ENCODE data around the gene FKBP7.
"Not testable (repeated sequence)": the region's sequence is repeated elsewhere in the genome, so short reads cannot be mapped to it uniquely, and the experiment has no call there.

The FKBP7 gene

GRCh38 chr2:178448968-178449661 lies 29.3 kb downstream of the FKBP7 start:
- no peak for DNase-seq

GRCh38 chr2:178441426-178441825 lies 37.0 kb downstream of the FKBP7 start:
- DNase-seq: no peak

GRCh38 chr2:178436662-178437061 lies 41.7 kb downstream of the FKBP7 start:
- no peak for DNase-seq

GRCh38 chr2:178429336-178429735 lies 49.1 kb downstream of the FKBP7 start:
- no peak for DNase-seq

- no peak for DNase-seq
Observed at GRCh38 chr2:178428396-178428806, 50.0 kb downstream of the FKBP7 start.

- DNase-seq: no peak
Observed at GRCh38 chr2:178427458-178427857, 50.9 kb downstream of the FKBP7 start.

DNA sequence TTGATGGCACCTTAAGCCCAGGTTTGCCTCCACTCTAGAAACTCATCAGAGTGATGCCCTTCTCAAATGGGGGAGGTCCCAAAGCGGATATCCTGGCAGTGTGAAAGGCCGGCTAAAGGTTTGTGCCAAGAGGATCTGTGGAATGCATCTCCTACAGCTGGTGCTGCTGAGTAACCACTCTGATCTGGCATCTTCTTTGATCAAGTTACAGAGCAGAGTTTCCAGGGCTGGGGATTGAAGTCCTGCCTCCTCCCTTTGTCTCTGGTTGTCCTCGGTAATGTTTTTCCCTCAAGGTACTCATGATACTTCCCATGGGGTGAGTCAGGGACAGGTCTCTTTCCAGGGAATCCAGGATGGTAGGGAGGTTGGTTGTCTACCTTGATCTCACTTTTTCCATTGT lies 52.0 kb downstream of the FKBP7 start:
- no peak for DNase-seq

DNA sequence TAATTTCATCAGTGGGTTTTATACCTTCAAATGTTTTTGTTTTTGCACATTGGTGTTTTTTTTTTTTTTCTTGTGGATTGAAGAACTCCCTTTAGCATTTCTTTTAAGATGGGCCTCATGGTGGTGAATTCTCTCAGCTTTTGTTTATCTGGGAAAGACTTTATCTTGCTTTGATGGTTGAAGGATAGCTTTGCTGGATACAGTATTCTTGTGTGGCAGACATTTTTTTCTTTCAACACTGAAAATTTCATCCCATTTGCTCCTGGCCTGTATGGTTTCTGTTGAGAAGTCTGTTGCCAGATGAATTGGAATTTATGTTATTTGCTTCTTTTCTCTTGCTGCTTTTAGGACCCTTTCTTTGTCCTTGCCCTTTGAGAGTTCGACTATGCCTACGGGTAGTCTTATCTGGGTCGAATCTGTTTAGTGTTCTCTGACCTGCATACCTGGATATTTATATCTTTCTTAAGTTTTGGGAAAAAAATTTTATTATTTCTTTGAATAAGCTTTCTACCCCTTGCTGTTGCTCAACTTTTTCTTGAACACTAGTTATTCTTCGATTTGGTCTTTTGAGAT lies 53.1 kb downstream of the FKBP7 start:
- no peak for DNase-seq

DNA sequence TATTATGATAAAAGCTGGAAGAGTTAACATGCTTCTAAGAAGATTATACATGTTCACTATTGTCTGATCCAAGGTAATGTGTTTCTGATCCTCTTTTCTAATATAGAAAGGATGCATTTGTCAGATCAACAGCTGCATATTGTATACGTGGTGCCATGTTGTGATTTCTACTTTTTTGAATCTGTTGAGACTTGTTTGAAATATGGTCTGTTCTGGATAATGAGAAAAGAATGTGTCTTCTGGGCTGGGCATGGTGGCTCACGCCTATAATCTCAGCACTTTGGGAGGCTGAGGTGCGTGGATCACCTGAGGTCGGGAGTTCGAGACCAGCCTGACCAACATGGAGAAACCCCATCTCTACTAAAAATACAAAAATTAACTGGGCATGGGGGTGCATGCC lies 54.7 kb downstream of the FKBP7 start:
- not testable (repeated sequence) for DNase-seq

DNA sequence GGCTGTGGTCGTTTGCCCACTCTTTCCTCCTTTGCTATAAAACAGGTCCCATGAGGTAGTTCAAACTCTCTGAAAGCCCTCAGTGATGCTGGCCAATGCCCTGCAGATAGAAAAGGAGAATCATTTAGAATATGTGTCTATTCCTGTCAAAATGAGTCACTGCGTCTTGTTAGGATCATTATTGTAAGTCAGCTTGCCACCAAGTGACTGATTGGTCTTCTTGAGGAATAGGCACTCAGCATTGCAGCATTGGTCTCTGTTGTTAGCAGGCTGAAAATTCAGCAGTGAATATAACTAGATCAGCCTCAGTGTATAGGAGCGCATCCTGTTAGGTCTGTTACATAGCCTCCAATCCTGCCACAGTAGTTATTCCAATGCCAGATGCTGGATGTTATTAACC lies 56.3 kb downstream of the FKBP7 start:
- DNase-seq: no peak

DNA sequence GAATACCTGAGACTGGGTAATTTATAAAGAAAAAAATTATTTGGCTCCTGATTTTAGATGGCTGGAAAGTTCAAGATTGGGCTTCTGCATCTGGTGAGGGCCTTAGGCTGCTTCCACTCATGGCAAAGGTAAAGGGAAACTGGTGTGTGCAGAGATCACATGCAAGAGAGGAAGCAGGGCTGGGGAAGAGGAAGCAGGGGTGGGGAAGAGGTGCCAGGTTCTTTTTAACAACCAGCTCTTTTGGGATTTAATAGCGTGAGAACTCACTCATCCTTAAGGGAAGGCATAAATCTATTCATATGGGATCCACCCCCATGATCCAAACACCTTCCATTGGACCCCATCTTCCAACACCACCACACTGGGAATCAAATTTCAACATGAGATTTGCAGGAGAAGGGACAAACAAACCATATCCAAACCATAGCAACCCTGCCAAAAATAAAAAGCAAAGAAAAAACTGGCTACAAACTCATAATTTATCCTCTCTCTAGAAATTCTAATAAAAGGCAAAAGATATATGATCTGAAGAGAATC lies 57.9 kb downstream of the FKBP7 start:
- DNase-seq: peak; percentile 14

GRCh38 chr2:178419123-178419522 lies 59.3 kb downstream of the FKBP7 start:
- DNase-seq: peak; percentile 31

DNA sequence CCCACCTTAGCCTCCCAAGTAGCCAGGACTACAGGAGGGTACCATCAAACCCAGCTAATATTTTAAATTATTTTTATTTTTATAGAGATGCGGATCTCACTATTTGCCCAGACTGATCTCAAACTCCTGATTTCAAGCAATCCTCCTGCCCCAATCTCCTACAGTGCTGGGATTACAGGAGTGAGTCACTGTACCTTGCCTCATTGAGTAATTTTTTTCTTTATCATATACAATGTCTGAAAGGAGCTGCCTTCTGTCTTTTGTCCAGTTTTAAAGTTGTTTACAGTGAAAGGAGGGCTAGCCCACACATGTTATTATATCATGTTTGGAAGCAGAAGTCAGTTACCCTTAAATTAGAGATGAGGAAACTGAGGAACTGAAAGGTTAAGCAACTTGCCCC lies 60.0 kb downstream of the FKBP7 start:
- peak; percentile 6 for DNase-seq

DNA sequence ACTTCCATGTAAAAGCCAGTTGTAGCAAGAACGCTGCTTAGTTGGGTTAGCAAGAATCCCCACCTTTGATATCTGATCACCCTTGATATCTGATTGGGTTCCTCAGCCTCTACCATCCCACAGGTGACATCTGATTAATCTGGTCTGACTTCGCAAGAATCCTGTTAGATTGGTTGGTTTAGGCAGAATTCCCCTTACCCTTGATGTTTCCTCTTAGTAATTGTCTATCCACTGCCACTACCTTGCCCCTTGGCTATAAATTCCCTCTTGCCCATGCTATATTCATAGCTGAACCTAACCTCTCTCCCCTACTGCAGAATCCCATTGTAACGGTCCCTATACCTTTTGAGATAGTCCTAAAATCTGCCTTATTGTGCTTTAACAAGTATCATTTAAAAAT lies 60.5 kb downstream of the FKBP7 start:
- DNase-seq: no peak

- no peak for DNase-seq
Observed at GRCh38 chr2:178415979-178416378, 62.4 kb downstream of the FKBP7 start.

DNA sequence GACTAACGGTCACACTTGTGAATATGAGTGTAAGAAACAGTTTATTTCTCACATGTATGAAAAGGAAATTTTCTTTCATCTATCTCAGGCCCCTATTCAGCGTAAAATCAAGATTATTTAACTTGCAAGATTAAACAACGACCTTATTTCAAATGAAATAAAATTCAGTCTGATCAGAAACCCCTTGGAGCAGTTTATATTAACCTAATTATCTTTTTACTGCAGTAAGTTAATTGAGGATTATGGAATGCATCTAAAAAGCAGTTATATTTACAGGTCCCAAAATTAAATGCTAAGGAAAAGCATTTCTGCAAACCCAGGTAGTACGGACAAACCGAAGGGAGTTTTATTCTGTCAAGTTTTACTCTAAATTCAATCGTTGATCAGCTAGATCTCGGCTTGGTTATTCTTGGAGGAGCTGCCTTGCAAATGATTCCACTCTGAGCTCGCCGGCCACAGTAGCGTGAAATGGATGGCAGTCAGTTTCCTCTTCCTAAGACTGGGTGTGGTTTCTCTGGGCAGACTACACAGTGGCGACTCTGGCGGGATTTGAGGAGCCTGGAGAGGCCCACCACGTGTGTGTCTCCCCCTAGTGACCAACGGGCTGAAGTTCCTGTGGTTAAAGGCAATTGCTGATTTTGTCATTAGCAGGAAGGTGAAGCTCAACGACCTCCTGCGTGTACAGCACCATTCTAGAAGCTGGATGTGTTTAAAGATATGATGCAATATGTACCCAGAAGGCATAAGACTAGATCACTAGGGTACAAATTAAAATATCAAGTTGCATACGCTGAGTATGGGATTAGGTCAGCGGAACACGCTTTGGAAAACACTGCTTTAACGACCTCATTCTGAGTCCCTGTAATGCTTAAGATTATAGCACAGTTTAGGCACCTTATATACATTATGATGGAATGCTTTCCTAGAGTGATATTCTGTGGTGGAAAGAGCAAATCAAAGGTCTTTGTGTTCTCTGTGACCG lies 63.8 kb downstream of the FKBP7 start:
- DNase-seq: peak; percentile 96
